NB4 (cell line): ENCODE measurements around the gene DYNC1I1.

Source experiments
- CTCF ChIP-seq: IDR thresholded peaks from one replicate; pipeline ENCODE4 v1.5.1; 2012; ENCODE audit warnings: low read depth, low read length
- POLR2A ChIP-seq: IDR thresholded peaks from 2 replicates; pipeline ENCODE4 v1.6.1; 2011; ENCODE audit warnings: mild to moderate bottlenecking; ENCODE audit not compliant: insufficient read length; ENCODE audit errors: extremely low read depth

GRCh38 chr7:96041171-96041570 lies 268.8 kb downstream of the DYNC1I1 start:
- no peak for TF ChIP-seq CTCF
- TF ChIP-seq POLR2A, result no peak
